ENCODE data around the gene LUC7L. TPM values are rescaled to one million over a fixed set of nuclear protein-coding genes. Genes with fewer than 3 reads are reported as not detected.

Gene LUC7L
- total and polyA plus RNA-seq, 8 donors: 55.5 to 173 (median 147) TPM

DNA sequence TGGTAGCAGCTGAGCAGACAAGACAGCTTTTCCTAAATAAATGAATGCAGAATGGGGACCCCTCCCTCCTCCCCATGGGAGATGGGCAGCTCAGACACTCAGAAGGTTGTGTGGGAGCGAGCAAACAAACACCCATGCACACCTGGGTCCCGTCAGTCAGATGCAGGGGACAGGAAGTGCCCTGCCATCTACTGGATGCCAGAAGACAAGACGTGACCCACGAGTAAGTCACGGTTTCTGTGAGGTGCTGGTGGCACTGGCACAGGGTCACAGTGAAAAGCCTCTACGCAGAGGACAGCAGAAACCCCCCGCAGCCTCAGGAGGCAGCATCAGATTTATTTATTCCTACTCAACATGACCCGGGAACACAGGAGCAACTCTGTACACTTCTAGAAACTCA lies 40.6 kb downstream of the LUC7L start:
- H3K36me3 ChIP-seq: peaks cover 0 to 76% of the 10 kb centered on the region in 2 donors
- ATAC-seq (no peak), DNase-seq (no peak)
- no peak overlapping the region for H3K27ac ChIP-seq
- TF ChIP-seq, protein P1, sequence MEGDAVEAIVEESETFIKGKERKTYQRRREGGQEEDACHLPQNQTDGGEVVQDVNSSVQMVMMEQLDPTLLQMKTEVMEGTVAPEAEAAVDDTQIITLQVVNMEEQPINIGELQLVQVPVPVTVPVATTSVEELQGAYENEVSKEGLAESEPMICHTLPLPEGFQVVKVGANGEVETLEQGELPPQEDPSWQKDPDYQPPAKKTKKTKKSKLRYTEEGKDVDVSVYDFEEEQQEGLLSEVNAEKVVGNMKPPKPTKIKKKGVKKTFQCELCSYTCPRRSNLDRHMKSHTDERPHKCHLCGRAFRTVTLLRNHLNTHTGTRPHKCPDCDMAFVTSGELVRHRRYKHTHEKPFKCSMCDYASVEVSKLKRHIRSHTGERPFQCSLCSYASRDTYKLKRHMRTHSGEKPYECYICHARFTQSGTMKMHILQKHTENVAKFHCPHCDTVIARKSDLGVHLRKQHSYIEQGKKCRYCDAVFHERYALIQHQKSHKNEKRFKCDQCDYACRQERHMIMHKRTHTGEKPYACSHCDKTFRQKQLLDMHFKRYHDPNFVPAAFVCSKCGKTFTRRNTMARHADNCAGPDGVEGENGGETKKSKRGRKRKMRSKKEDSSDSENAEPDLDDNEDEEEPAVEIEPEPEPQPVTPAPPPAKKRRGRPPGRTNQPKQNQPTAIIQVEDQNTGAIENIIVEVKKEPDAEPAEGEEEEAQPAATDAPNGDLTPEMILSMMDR (IDR thresholded peaks at IDR 0.05): no peak
- H3K4me1 ChIP-seq: no peaks in the 10 kb centered on the region
- no peaks in the 10 kb centered on the region for H3K9me3 ChIP-seq
- H3K27me3 ChIP-seq: no peaks in the 10 kb centered on the region
- no peak overlapping the region for H3K4me3 ChIP-seq
- intact Hi-C loops (cut with DNase I): no loop called here

DNA sequence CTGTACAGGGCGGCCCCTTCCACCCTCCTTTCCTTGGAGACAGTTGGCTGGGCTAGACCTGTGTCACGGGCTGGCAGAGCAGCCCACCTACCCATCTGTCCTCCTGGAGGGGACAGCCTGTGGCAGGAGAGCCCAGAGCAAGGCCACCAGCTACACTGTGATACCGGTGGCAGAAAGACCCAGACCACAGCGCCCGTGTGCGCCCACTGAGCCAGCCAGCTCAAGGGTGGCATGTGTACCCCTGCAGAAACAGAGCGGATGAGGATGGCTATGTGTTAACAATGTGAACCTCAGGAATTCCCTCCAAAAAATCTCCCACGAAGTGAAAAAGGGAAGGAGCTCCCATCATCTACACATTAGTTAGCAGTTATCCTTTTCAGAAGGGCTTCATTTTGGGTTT lies 41.9 kb downstream of the LUC7L start:
- DNase-seq (no peak), ATAC-seq (no peak)
- Histone ChIP-seq H3K4me1 (no peaks in the 10 kb centered on the region), H3K9me3 (no peaks in the 10 kb centered on the region), H3K27me3 (no peaks in the 10 kb centered on the region), H3K4me3 (no peak overlapping the region), H3K36me3 (peaks cover 0 to 62% of the 10 kb centered on the region in 2 donors), H3K27ac (no peak overlapping the region)
- TF ChIP-seq, protein P1 (IDR thresholded peaks at IDR 0.05): no peak
- intact Hi-C loops (cut with DNase I): no loop called here

DNA sequence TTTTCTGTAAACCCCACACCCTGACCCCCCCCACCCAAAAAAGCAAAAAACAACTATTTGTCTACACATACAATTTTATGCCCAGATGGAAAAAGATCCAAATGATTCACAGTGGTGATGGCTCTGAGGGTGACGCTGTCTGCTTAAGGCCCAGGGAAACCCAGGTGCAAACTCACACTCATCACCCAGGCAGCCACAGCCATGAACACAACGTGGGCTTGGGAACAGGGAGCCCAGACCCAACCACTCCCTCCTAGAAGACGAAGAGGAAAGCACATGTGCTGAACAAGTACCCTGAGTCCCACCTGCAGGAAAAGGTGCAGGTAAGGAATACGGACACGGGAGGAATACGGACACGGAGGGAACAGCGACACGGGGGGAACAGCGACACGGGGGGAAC lies 43.6 kb downstream of the LUC7L start:
- DNase-seq (no peak), ATAC-seq (no peak)
- Histone ChIP-seq H3K36me3 (peaks cover 0 to 46% of the 10 kb centered on the region in 2 donors), H3K4me3 (no peak overlapping the region), H3K27ac (no peak overlapping the region), H3K9me3 (no peaks in the 10 kb centered on the region), H3K27me3 (peaks cover 4 to 9% of the 10 kb centered on the region in 2 donors), H3K4me1 (peaks cover 9 to 10% of the 10 kb centered on the region in 2 donors)
- intact Hi-C loops (cut with DNase I): no loop called here
- TF ChIP-seq, protein P1 (IDR thresholded peaks at IDR 0.05): no peak

DNA sequence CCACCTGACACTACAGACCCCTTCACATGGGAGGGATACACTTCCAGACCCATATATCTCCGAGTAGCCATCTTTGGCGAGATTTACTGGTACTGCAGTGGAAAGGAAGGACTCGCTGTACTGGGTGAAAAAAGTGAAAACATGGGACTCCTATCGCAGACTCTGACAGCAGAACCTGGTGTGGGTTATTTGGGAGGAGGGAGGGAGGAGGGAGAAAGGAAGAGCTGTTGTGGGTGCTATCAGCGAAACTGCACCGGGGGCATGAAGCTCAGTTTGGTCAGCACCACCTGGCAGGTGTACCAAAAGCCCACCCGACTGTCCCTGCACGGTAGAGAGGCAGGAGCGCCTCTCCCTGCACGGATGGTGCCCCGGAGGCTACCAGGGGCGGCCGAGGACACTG lies 44.0 kb downstream of the LUC7L start:
- no peak overlapping the region for H3K4me3 ChIP-seq
- H3K9me3 ChIP-seq: no peaks in the 10 kb centered on the region
- DNase-seq (no peak), ATAC-seq (no peak)
- H3K36me3 ChIP-seq: peaks cover 0 to 41% of the 10 kb centered on the region in 2 donors
- H3K27ac ChIP-seq: no peak overlapping the region
- TF ChIP-seq, protein P1 (IDR thresholded peaks at IDR 0.05): no peak
- intact Hi-C loops (cut with DNase I): no loop called here
- H3K4me1 ChIP-seq: peaks cover 13 to 15% of the 10 kb centered on the region in 2 donors
- peaks cover 9 to 14% of the 10 kb centered on the region in 2 donors for H3K27me3 ChIP-seq

DNA sequence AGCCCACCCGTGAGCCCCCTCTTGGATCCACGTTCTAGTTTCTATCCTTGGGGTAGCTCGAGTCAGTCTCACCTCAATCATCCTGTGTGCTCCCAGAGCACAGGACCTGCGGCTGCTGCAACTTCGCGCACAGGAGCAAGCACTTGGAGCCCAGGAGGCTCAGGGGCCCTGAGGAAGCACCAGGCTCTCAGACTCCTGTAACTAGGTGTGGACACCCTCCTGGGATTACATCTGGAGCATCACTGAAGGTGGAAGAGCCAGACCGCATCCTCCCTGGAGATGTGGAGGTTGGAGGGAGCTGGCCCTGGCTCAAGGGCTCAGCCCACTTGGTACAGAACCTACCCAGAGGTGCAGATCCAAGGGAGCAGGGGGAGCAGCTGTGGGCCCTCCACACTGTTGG lies 46.2 kb downstream of the LUC7L start:
- DNase-seq (no peak), ATAC-seq (no peak)
- H3K4me1 ChIP-seq: peaks cover 13 to 18% of the 10 kb centered on the region in 2 donors
- intact Hi-C loops (cut with DNase I): no loop called here
- no peak overlapping the region for H3K4me3 ChIP-seq
- H3K27ac ChIP-seq: no peak overlapping the region
- TF ChIP-seq, protein P1 (IDR thresholded peaks at IDR 0.05): no peak
- peaks cover 0 to 19% of the 10 kb centered on the region in 2 donors for H3K36me3 ChIP-seq
- peaks cover 31 to 36% of the 10 kb centered on the region in 2 donors for H3K27me3 ChIP-seq
- no peaks in the 10 kb centered on the region for H3K9me3 ChIP-seq

Data from left lung (tissue), 10 donors.